ENCODE results near the gene AGAP9. TPM values are rescaled to one million over a fixed set of nuclear protein-coding genes. Genes with fewer than 3 reads are reported as not detected.
A peak's percentile ranks its signal among the peaks of the same experiment; 100 is the strongest.
"Not testable (repeated sequence)": the region's sequence is repeated elsewhere in the genome, so short reads cannot be mapped to it uniquely, and the experiment has no call there.

Gene AGAP9
- polyA plus RNA-seq, 1 donor from 2014 or later = 12.0 TPM

GRCh38 chr10:47559718-47560308 lies 36.4 kb upstream of the AGAP9 start:
- not testable (repeated sequence) for H3K9me2 ChIP-seq (ENCODE audit: insufficient read depth, low read length); H3K9me3 ChIP-seq (ENCODE audit: low read length); H3K27me3 ChIP-seq (ENCODE audit: insufficient read depth, low read depth, low read length); H3K79me2 ChIP-seq (replicated peaks; ENCODE audit: insufficient read depth, low read length); H3K4me2 ChIP-seq (ENCODE audit: low read length); H2AFZ ChIP-seq (ENCODE audit: low read depth, low read length); H4K20me1 ChIP-seq (ENCODE audit: insufficient read depth); H3K4me3 ChIP-seq (ENCODE audit: low read length); H3K27ac ChIP-seq (ENCODE audit: low read length); H3F3A ChIP-seq (ENCODE audit: insufficient read depth, low read length, poor library complexity, severe bottlenecking); H3K9ac ChIP-seq (ENCODE audit: low read length); H3K36me3 ChIP-seq (ENCODE audit: insufficient read depth, low read length)

- H3K9me3 ChIP-seq (ENCODE audit: low read length); H3K9ac ChIP-seq (ENCODE audit: low read length); H2AFZ ChIP-seq (ENCODE audit: low read depth, low read length); H3K9me2 ChIP-seq (ENCODE audit: insufficient read depth, low read length); H4K20me1 ChIP-seq (ENCODE audit: insufficient read depth); H3K4me2 ChIP-seq (ENCODE audit: low read length); H3K36me3 ChIP-seq (ENCODE audit: insufficient read depth, low read length); H3F3A ChIP-seq (ENCODE audit: insufficient read depth, low read length, poor library complexity, severe bottlenecking); H3K79me2 ChIP-seq (replicated peaks; ENCODE audit: insufficient read depth, low read length); H3K4me3 ChIP-seq (ENCODE audit: low read length); H3K27ac ChIP-seq (ENCODE audit: low read length); H3K27me3 ChIP-seq (ENCODE audit: insufficient read depth, low read depth, low read length): not testable (repeated sequence)
Measured at GRCh38 chr10:47558109-47558508, 34.7 kb upstream of the AGAP9 start.

GRCh38 chr10:47557616-47558015 lies 34.2 kb upstream of the AGAP9 start:
- not testable (repeated sequence) for H3K27me3 ChIP-seq (ENCODE audit: insufficient read depth, low read depth, low read length); H4K20me1 ChIP-seq (ENCODE audit: insufficient read depth); H3K9ac ChIP-seq (ENCODE audit: low read length); H3K36me3 ChIP-seq (ENCODE audit: insufficient read depth, low read length); H2AFZ ChIP-seq (ENCODE audit: low read depth, low read length); H3F3A ChIP-seq (ENCODE audit: insufficient read depth, low read length, poor library complexity, severe bottlenecking); H3K79me2 ChIP-seq (replicated peaks; ENCODE audit: insufficient read depth, low read length); H3K27ac ChIP-seq (ENCODE audit: low read length); H3K9me2 ChIP-seq (ENCODE audit: insufficient read depth, low read length); H3K9me3 ChIP-seq (ENCODE audit: low read length); H3K4me2 ChIP-seq (ENCODE audit: low read length); H3K4me3 ChIP-seq (ENCODE audit: low read length)

GRCh38 chr10:47555334-47555733 lies 31.9 kb upstream of the AGAP9 start:
- not testable (repeated sequence) for H3K27ac ChIP-seq (ENCODE audit: low read length); H3K9me3 ChIP-seq (ENCODE audit: low read length)

GRCh38 chr10:47554552-47554951 lies 31.1 kb upstream of the AGAP9 start:
- not testable (repeated sequence) for H3K9me3 ChIP-seq (ENCODE audit: low read length); H3K9me2 ChIP-seq (ENCODE audit: insufficient read depth, low read length)

More at GRCh38 chr10:47555334-47555733, 31.9 kb upstream of the AGAP9 start:
- not testable (repeated sequence) for H3K79me2 ChIP-seq (replicated peaks; ENCODE audit: insufficient read depth, low read length); H3K36me3 ChIP-seq (ENCODE audit: insufficient read depth, low read length); H4K20me1 ChIP-seq (ENCODE audit: insufficient read depth); H3K4me2 ChIP-seq (ENCODE audit: low read length); H3K9ac ChIP-seq (ENCODE audit: low read length); H3K27me3 ChIP-seq (ENCODE audit: insufficient read depth, low read depth, low read length); H3K9me2 ChIP-seq (ENCODE audit: insufficient read depth, low read length); H3K4me3 ChIP-seq (ENCODE audit: low read length); H2AFZ ChIP-seq (ENCODE audit: low read depth, low read length); H3F3A ChIP-seq (ENCODE audit: insufficient read depth, low read length, poor library complexity, severe bottlenecking)

GRCh38 chr10:47553860-47554247 lies 30.4 kb upstream of the AGAP9 start:
- H3F3A ChIP-seq (ENCODE audit: insufficient read depth, low read length, poor library complexity, severe bottlenecking); H3K36me3 ChIP-seq (ENCODE audit: insufficient read depth, low read length); H3K4me2 ChIP-seq (ENCODE audit: low read length); H3K9me2 ChIP-seq (ENCODE audit: insufficient read depth, low read length); H3K27me3 ChIP-seq (ENCODE audit: insufficient read depth, low read depth, low read length); H2AFZ ChIP-seq (ENCODE audit: low read depth, low read length); H3K9me3 ChIP-seq (ENCODE audit: low read length); H3K79me2 ChIP-seq (replicated peaks; ENCODE audit: insufficient read depth, low read length); H4K20me1 ChIP-seq (ENCODE audit: insufficient read depth): not testable (repeated sequence)
- H3K9ac ChIP-seq (ENCODE audit: low read length) = peak overlapping the region; percentile 76
- H3K27ac ChIP-seq (ENCODE audit: low read length) = peak overlapping the region; percentile 77
- peak overlapping the region; percentile 69 for H3K4me3 ChIP-seq (ENCODE audit: low read length)

More at GRCh38 chr10:47554552-47554951, 31.1 kb upstream of the AGAP9 start:
- not testable (repeated sequence) for H3K4me3 ChIP-seq (ENCODE audit: low read length); H4K20me1 ChIP-seq (ENCODE audit: insufficient read depth); H3K9ac ChIP-seq (ENCODE audit: low read length); H3K79me2 ChIP-seq (replicated peaks; ENCODE audit: insufficient read depth, low read length); H3K27ac ChIP-seq (ENCODE audit: low read length); H3K4me2 ChIP-seq (ENCODE audit: low read length); H2AFZ ChIP-seq (ENCODE audit: low read depth, low read length); H3F3A ChIP-seq (ENCODE audit: insufficient read depth, low read length, poor library complexity, severe bottlenecking); H3K27me3 ChIP-seq (ENCODE audit: insufficient read depth, low read depth, low read length); H3K36me3 ChIP-seq (ENCODE audit: insufficient read depth, low read length)

Measured in neural cell (in vitro differentiated cells).